ENCODE results near the gene KCNQ4.

KCNQ4 gene

GRCh38 chr1:40783001-40783905 is at the start of gene KCNQ4:
KCNQ4 (plus strand) TSS chr1:40783787; CDS start chr1:40784094, 307 bp downstream.
- Mint-ChIP-seq H3K4me3 (peak within 1 kb of the TSS; percentile 70), H3K36me3 (ENCODE audit: low read depth) (peaks cover 3% of the 10 kb centered on the region), H3K27ac (no peak within 1 kb of the TSS), H3K9me3 (no peaks in the 10 kb centered on the region), H3K4me1 (peaks cover 13% of the 10 kb centered on the region), H3K27me3 (peaks cover 24% of the 10 kb centered on the region)
- no peak for DNase-seq
- ATAC-seq: peak; percentile 22

GRCh38 chr1:40734882-40735628 is 48.5 kb upstream of the KCNQ4 start:
- Mint-ChIP-seq H3K27me3 (no peaks in the 10 kb centered on the region), H3K4me3 (no peak overlapping the region), H3K9me3 (no peaks in the 10 kb centered on the region), H3K27ac (peak overlapping the region; percentile 50), H3K36me3 (ENCODE audit: low read depth) (peaks cover 13% of the 10 kb centered on the region), H3K4me1 (peaks cover 29% of the 10 kb centered on the region)
- DNase-seq: no peak
- no peak for ATAC-seq

- Mint-ChIP-seq H3K4me3 (no peak overlapping the region), H3K36me3 (ENCODE audit: low read depth) (peaks cover 18% of the 10 kb centered on the region), H3K27me3 (no peaks in the 10 kb centered on the region), H3K9me3 (no peaks in the 10 kb centered on the region), H3K27ac (no peak overlapping the region), H3K4me1 (peaks cover 31% of the 10 kb centered on the region)
- ATAC-seq: no peak
- DNase-seq: no peak
Measured at GRCh38 chr1:40736085-40736531, 47.5 kb upstream of the KCNQ4 start.

GRCh38 chr1:40738831-40739230 is 44.8 kb upstream of the KCNQ4 start:
- H3K4me1 Mint-ChIP-seq: peaks cover 40% of the 10 kb centered on the region
- no peak overlapping the region for H3K4me3 Mint-ChIP-seq
- DNase-seq: no peak
- ATAC-seq: no peak
- H3K9me3 Mint-ChIP-seq: no peaks in the 10 kb centered on the region
- H3K36me3 Mint-ChIP-seq (ENCODE audit: low read depth): peaks cover 38% of the 10 kb centered on the region
- H3K27me3 Mint-ChIP-seq: no peaks in the 10 kb centered on the region
- H3K27ac Mint-ChIP-seq: no peak overlapping the region

GRCh38 chr1:40739455-40740008 is 44.1 kb upstream of the KCNQ4 start:
- Mint-ChIP-seq H3K4me3 (no peak overlapping the region), H3K9me3 (no peaks in the 10 kb centered on the region), H3K27ac (no peak overlapping the region), H3K36me3 (ENCODE audit: low read depth) (peaks cover 38% of the 10 kb centered on the region), H3K27me3 (no peaks in the 10 kb centered on the region), H3K4me1 (peaks cover 40% of the 10 kb centered on the region)
- DNase-seq: no peak
- no peak for ATAC-seq

GRCh38 chr1:40740039-40740996 is 43.3 kb upstream of the KCNQ4 start:
- peaks cover 35% of the 10 kb centered on the region for H3K4me1 Mint-ChIP-seq
- peaks cover 38% of the 10 kb centered on the region for H3K36me3 Mint-ChIP-seq (ENCODE audit: low read depth)
- H3K27ac Mint-ChIP-seq: peak overlapping the region; percentile 23
- DNase-seq (no peak), ATAC-seq (no peak)
- no peak overlapping the region for H3K4me3 Mint-ChIP-seq
- no peaks in the 10 kb centered on the region for H3K9me3 Mint-ChIP-seq
- H3K27me3 Mint-ChIP-seq: no peaks in the 10 kb centered on the region

- no peaks in the 10 kb centered on the region for H3K9me3 Mint-ChIP-seq
- peaks cover 38% of the 10 kb centered on the region for H3K36me3 Mint-ChIP-seq (ENCODE audit: low read depth)
- H3K4me1 Mint-ChIP-seq: peaks cover 41% of the 10 kb centered on the region
- ATAC-seq: peak; percentile 28
- no peak for DNase-seq
- H3K4me3 Mint-ChIP-seq: no peak overlapping the region
- no peaks in the 10 kb centered on the region for H3K27me3 Mint-ChIP-seq
- no peak overlapping the region for H3K27ac Mint-ChIP-seq
Measured at GRCh38 chr1:40740997-40741736, 42.4 kb upstream of the KCNQ4 start.

GRCh38 chr1:40742363-40743061 is 41.1 kb upstream of the KCNQ4 start:
- H3K36me3 Mint-ChIP-seq (ENCODE audit: low read depth): peaks cover 44% of the 10 kb centered on the region
- peaks cover 49% of the 10 kb centered on the region for H3K4me1 Mint-ChIP-seq
- H3K4me3 Mint-ChIP-seq: no peak overlapping the region
- H3K27me3 Mint-ChIP-seq: no peaks in the 10 kb centered on the region
- peak; percentile 87 for ATAC-seq
- no peak for DNase-seq
- peak overlapping the region; percentile 70 for H3K27ac Mint-ChIP-seq
- no peaks in the 10 kb centered on the region for H3K9me3 Mint-ChIP-seq

- H3K36me3 Mint-ChIP-seq (ENCODE audit: low read depth): peaks cover 49% of the 10 kb centered on the region
- DNase-seq: no peak
- no peak overlapping the region for H3K4me3 Mint-ChIP-seq
- peaks cover 49% of the 10 kb centered on the region for H3K4me1 Mint-ChIP-seq
- H3K9me3 Mint-ChIP-seq: no peaks in the 10 kb centered on the region
- no peak for ATAC-seq
- peak overlapping the region; percentile 4 for H3K27ac Mint-ChIP-seq
- no peaks in the 10 kb centered on the region for H3K27me3 Mint-ChIP-seq
Measured at GRCh38 chr1:40743452-40743851, 40.1 kb upstream of the KCNQ4 start.

GRCh38 chr1:40743860-40744259 is 39.7 kb upstream of the KCNQ4 start:
- H3K9me3 Mint-ChIP-seq: no peaks in the 10 kb centered on the region
- DNase-seq: no peak
- H3K4me1 Mint-ChIP-seq: peaks cover 49% of the 10 kb centered on the region
- H3K4me3 Mint-ChIP-seq: no peak overlapping the region
- ATAC-seq: no peak
- H3K27me3 Mint-ChIP-seq: no peaks in the 10 kb centered on the region
- H3K27ac Mint-ChIP-seq: peak overlapping the region; percentile 4
- H3K36me3 Mint-ChIP-seq (ENCODE audit: low read depth): peaks cover 53% of the 10 kb centered on the region

GRCh38 chr1:40745176-40745575 is 38.4 kb upstream of the KCNQ4 start:
- no peaks in the 10 kb centered on the region for H3K27me3 Mint-ChIP-seq
- no peak overlapping the region for H3K4me3 Mint-ChIP-seq
- H3K36me3 Mint-ChIP-seq (ENCODE audit: low read depth): peaks cover 46% of the 10 kb centered on the region
- H3K9me3 Mint-ChIP-seq: no peaks in the 10 kb centered on the region
- DNase-seq (no peak), ATAC-seq (no peak)
- no peak overlapping the region for H3K27ac Mint-ChIP-seq
- H3K4me1 Mint-ChIP-seq: peaks cover 44% of the 10 kb centered on the region

- Mint-ChIP-seq H3K36me3 (ENCODE audit: low read depth) (peaks cover 44% of the 10 kb centered on the region), H3K27ac (no peak overlapping the region), H3K4me1 (peaks cover 43% of the 10 kb centered on the region), H3K27me3 (no peaks in the 10 kb centered on the region), H3K4me3 (no peak overlapping the region), H3K9me3 (no peaks in the 10 kb centered on the region)
- ATAC-seq: no peak
- DNase-seq: no peak
Measured at GRCh38 chr1:40746344-40747090, 37.1 kb upstream of the KCNQ4 start.
